D721Med (cell line): ENCODE results near the gene KLHL28.

Experiments used
- DNase-seq: peaks from one replicate; pipeline ENCODE4 v3.0.0; 2011; ENCODE audit warnings: low spot score; ENCODE audit not compliant: insufficient read length
- FAIRE-seq: peaks from 2 replicates; lab custom pipeline; 2011; peaks lifted over from hg19 to GRCh38; lab: Jason Lieb, UNC
- CTCF ChIP-seq: IDR thresholded peaks from 2 replicates; pipeline ENCODE4 v1.5.1; 2012; ENCODE audit warnings: mild to moderate bottlenecking, control low read depth; ENCODE audit not compliant: insufficient read depth; ENCODE audit errors: missing control alignments

KLHL28 gene, protein sequence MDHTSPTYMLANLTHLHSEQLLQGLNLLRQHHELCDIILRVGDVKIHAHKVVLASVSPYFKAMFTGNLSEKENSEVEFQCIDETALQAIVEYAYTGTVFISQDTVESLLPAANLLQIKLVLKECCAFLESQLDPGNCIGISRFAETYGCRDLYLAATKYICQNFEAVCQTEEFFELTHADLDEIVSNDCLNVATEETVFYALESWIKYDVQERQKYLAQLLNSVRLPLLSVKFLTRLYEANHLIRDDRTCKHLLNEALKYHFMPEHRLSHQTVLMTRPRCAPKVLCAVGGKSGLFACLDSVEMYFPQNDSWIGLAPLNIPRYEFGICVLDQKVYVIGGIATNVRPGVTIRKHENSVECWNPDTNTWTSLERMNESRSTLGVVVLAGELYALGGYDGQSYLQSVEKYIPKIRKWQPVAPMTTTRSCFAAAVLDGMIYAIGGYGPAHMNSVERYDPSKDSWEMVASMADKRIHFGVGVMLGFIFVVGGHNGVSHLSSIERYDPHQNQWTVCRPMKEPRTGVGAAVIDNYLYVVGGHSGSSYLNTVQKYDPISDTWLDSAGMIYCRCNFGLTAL

DNA sequence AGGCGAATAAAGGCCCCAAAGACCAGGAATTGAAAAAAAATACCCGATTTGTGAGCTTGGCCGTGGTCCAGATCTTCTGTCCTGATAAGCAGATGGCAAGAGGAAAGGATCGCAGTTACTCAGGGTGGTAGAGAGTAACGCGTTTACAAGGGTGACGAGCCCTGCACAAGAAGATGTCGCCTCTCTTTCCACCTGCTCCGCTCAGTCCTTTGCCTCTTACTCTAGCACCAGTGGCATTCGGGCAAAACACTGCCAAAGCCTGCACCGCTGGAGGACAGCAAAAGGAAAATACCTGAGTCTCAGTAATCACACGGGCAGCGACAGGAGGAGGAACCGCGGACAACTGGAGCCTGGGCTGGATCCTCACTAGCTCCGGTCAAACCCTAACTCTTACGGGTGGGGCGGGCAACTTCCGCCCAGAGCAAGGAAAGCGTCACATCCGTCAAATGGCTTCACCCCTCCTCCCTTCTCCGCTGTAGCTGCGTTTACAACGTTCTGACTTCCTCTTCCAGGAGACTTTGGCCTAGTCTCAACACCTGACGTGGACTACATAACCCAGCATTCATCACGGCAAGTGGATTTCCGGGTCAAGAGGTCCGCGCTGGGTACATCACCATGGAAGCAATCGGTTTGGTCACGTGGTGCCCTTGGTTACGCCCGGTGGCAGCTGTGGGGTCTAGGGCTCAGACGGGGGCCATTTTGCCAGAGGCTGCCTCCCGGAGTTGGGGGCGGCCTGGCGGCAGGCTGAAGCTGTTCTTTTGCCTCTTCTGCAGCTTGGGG is at the start of gene KLHL28, which contains the start of gene TOGARAM1:
Gene KLHL28, minus strand, starts transcription at position 394 of the 780 bp plus-strand sequence. CDS start 16,019 bp downstream, outside the sequence.
Gene TOGARAM1, plus strand, starts transcription at position 637 of the 780 bp plus-strand sequence. CDS start 232 bp downstream, outside the sequence.
- DNase-seq, result peak; percentile 83

GRCh38 chr14:45003924-45004323 is 42.2 kb upstream of the KLHL28 start:
- no peak for FAIRE-seq
- DNase-seq, result no peak
- no peak for TF ChIP-seq CTCF

More for the DNA sequence above, at the start of gene KLHL28, which contains the start of gene TOGARAM1:
- no peak for TF ChIP-seq CTCF
- FAIRE-seq, result peak; percentile 98

GRCh38 chr14:44995770-44996294 is 34.1 kb upstream of the KLHL28 start:
- TF ChIP-seq CTCF, result no peak
- no peak for DNase-seq
- FAIRE-seq, result no peak

- TF ChIP-seq CTCF, result no peak
- FAIRE-seq, result no peak
- no peak for DNase-seq
These were observed 33.4 kb upstream of the KLHL28 start for GRCh38 chr14:44995196-44995595.

DNA sequence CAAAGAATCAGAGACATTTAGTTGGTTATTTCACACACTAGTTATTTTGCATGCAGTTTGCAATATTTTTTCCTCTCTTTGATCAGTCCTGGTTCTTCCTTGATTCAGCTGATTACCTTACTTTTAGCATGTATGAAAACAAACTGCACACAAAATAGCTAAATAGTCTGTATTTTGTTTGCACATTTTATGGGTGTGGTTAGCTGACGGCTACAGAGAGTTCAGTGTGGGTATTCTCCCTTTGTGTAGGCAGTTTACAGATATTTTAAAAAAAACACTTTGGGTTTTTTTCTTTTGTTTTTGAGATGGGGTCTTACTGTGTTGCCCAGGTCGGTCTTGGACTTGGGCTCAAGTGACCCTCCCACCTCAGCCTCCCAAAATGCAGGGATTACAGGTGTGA is 28.8 kb upstream of the KLHL28 start:
- DNase-seq (no peak), FAIRE-seq (no peak)
- TF ChIP-seq CTCF, result no peak

DNA sequence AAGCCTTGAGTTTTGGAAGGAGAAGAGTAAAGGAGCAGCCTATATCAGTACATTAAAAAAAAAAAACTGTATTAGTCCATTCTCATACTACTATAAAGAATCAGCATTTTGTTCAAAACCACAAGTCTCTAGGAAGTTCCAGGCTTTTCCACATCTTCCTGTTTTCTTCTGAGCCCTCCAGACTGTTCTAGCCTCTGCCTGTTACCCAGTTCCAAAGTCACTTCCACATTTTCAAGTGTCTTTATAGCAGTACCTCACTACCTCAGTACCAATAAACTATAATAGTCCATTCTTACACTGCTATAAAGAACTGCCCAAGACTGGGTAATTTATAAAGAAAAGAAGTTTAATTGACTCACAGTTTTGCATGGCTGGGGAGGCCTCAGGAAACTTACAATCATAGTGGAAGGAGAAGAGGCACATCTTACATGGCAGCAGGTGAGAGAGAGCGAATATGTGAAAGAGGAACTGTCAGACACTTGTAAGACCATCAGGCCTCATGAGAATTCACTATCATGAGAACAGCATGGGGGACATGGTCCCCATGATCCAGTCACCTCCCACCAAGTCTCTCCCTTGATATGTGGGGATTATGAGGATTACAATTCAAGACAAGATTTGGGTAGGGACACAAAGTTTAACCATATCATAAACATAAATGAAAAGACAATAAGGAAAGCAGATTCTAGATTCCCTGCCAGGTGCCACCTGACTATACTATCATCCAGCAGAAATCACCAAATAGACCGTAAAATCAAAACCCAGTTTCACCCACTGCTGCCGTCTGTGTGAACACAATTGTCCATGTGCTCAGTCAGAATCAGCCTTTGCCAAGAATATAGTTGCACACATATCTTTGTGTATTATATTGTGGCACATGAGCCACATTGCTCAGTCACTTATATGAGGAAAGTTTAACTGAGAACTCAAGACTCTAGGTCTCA is 28.0 kb upstream of the KLHL28 start:
- DNase-seq (no peak), FAIRE-seq (no peak)
- no peak for TF ChIP-seq CTCF
